ENCODE results near the gene PCNX3.

The PCNX3 gene

DNA sequence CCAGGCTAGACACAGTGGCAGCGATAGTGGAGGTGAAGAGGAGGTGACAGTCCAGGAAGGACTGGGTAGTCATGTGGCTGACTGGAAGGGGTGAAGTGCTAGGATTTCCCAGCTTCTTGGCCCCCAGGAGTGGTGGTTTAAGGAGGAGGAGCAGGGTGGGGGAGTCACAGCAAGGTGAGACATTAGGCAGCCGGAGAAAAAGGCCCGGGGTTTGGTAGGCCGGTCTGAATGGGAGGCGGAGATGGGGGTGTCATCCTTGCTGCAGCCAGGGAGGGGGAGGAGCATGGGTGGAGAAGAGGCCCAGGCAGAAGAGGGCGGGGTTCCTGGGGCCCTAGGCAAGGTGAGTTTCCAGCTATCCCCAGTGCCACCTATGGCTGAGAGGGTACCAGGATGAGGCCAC lies 28.4 kb downstream of the PCNX3 start:
- peaks cover 20% of the 10 kb centered on the region; the same call in 1 of the 2 replicates for H3K79me2 ChIP-seq (ENCODE audit: insufficient read depth, low read length)
- H2AFZ ChIP-seq (ENCODE audit: low read length), result no peak overlapping the region
- TF ChIP-seq, protein P1, sequence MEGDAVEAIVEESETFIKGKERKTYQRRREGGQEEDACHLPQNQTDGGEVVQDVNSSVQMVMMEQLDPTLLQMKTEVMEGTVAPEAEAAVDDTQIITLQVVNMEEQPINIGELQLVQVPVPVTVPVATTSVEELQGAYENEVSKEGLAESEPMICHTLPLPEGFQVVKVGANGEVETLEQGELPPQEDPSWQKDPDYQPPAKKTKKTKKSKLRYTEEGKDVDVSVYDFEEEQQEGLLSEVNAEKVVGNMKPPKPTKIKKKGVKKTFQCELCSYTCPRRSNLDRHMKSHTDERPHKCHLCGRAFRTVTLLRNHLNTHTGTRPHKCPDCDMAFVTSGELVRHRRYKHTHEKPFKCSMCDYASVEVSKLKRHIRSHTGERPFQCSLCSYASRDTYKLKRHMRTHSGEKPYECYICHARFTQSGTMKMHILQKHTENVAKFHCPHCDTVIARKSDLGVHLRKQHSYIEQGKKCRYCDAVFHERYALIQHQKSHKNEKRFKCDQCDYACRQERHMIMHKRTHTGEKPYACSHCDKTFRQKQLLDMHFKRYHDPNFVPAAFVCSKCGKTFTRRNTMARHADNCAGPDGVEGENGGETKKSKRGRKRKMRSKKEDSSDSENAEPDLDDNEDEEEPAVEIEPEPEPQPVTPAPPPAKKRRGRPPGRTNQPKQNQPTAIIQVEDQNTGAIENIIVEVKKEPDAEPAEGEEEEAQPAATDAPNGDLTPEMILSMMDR (conservative IDR thresholded peaks at IDR 0.05; ENCODE audit: low read length), result no peak
- no peak for TF ChIP-seq EZH2phosphoT487 (IDR thresholded peaks at IDR 0.05; ENCODE audit: borderline replicate concordance)
- no peak overlapping the region for H3K4me3 ChIP-seq (ENCODE audit: low read length, poor library complexity, severe bottlenecking)
- H3K9me3 ChIP-seq (ENCODE audit: insufficient read depth, low read depth, low read length), result no peaks in the 10 kb centered on the region
- H3K9me2 ChIP-seq (replicated peaks; ENCODE audit: low read depth, low read length), result no peaks in the 10 kb centered on the region
- no peak overlapping the region for H3K4me2 ChIP-seq (ENCODE audit: low read depth, low read length, poor library complexity, severe bottlenecking)
- no peaks in the 10 kb centered on the region for H3K36me3 ChIP-seq (ENCODE audit: insufficient read depth, low read length)
- no peaks in the 10 kb centered on the region for H3K27me3 ChIP-seq (ENCODE audit: insufficient read depth, low read length, poor library complexity, severe bottlenecking)
- no peak overlapping the region for H3K9ac ChIP-seq (ENCODE audit: low read depth, low read length, poor library complexity, severe bottlenecking)
- H4K20me1 ChIP-seq (ENCODE audit: insufficient read depth, low read length, poor library complexity, severe bottlenecking), result no peaks in the 10 kb centered on the region
- H3K4me1 ChIP-seq (ENCODE audit: insufficient read depth, low read length, poor library complexity, severe bottlenecking), result peaks cover 16% of the 10 kb centered on the region
- no peaks in the 10 kb centered on the region for H3F3A ChIP-seq (ENCODE audit: low read depth)

GRCh38 chr11:65644837-65645236 lies 29.3 kb downstream of the PCNX3 start:
- Histone ChIP-seq H3K36me3 (ENCODE audit: insufficient read depth, low read length) (no peaks in the 10 kb centered on the region), H3K9ac (ENCODE audit: low read depth, low read length, poor library complexity, severe bottlenecking) (no peak overlapping the region)

GRCh38 chr11:65645710-65646109 lies 30.1 kb downstream of the PCNX3 start:
- H3K4me3 ChIP-seq (ENCODE audit: low read length, poor library complexity, severe bottlenecking), result no peak overlapping the region
- H3K36me3 ChIP-seq (ENCODE audit: insufficient read depth, low read length), result no peaks in the 10 kb centered on the region
- H3K9ac ChIP-seq (ENCODE audit: low read depth, low read length, poor library complexity, severe bottlenecking), result no peak overlapping the region
- no peaks in the 10 kb centered on the region for H4K20me1 ChIP-seq (ENCODE audit: insufficient read depth, low read length, poor library complexity, severe bottlenecking)
- H3K9me3 ChIP-seq (ENCODE audit: insufficient read depth, low read depth, low read length), result no peaks in the 10 kb centered on the region
- no peak overlapping the region for H3K4me2 ChIP-seq (ENCODE audit: low read depth, low read length, poor library complexity, severe bottlenecking)
- no peaks in the 10 kb centered on the region for H3K9me2 ChIP-seq (replicated peaks; ENCODE audit: low read depth, low read length)
- H2AFZ ChIP-seq (ENCODE audit: low read length), result no peak overlapping the region
- H3K27me3 ChIP-seq (ENCODE audit: insufficient read depth, low read length, poor library complexity, severe bottlenecking), result no peaks in the 10 kb centered on the region
- H3K79me2 ChIP-seq (ENCODE audit: insufficient read depth, low read length), result peaks cover 19% of the 10 kb centered on the region; the same call in 1 of the 2 replicates
- no peaks in the 10 kb centered on the region for H3K4me1 ChIP-seq (ENCODE audit: insufficient read depth, low read length, poor library complexity, severe bottlenecking)
- TF ChIP-seq, protein P1 (conservative IDR thresholded peaks at IDR 0.05; ENCODE audit: low read length), result no peak
- TF ChIP-seq EZH2phosphoT487 (IDR thresholded peaks at IDR 0.05; ENCODE audit: borderline replicate concordance), result no peak
- H3F3A ChIP-seq (ENCODE audit: low read depth), result no peaks in the 10 kb centered on the region

More at GRCh38 chr11:65644837-65645236, 29.3 kb downstream of the PCNX3 start:
- TF ChIP-seq, protein P1 (conservative IDR thresholded peaks at IDR 0.05; ENCODE audit: low read length), result no peak
- no peak for TF ChIP-seq EZH2phosphoT487 (IDR thresholded peaks at IDR 0.05; ENCODE audit: borderline replicate concordance)
- Histone ChIP-seq H3K4me1 (ENCODE audit: insufficient read depth, low read length, poor library complexity, severe bottlenecking) (peaks cover 8% of the 10 kb centered on the region), H3K27me3 (ENCODE audit: insufficient read depth, low read length, poor library complexity, severe bottlenecking) (no peaks in the 10 kb centered on the region), H4K20me1 (ENCODE audit: insufficient read depth, low read length, poor library complexity, severe bottlenecking) (no peaks in the 10 kb centered on the region), H2AFZ (ENCODE audit: low read length) (no peak overlapping the region), H3K4me2 (ENCODE audit: low read depth, low read length, poor library complexity, severe bottlenecking) (no peak overlapping the region), H3K9me3 (ENCODE audit: insufficient read depth, low read depth, low read length) (no peaks in the 10 kb centered on the region), H3K79me2 (ENCODE audit: insufficient read depth, low read length) (peaks cover 20% of the 10 kb centered on the region; the same call in 1 of the 2 replicates), H3K9me2 (replicated peaks; ENCODE audit: low read depth, low read length) (no peaks in the 10 kb centered on the region), H3F3A (ENCODE audit: low read depth) (no peaks in the 10 kb centered on the region), H3K4me3 (ENCODE audit: low read length, poor library complexity, severe bottlenecking) (no peak overlapping the region)
